GM12891 (cell line): ENCODE measurements around the gene XRRA1.

Source experiments
- POLR2A ChIP-seq: IDR thresholded peaks from 2 replicates; pipeline ENCODE4 v1.6.1; 2011; ENCODE audit warnings: low read depth, low read length, control low read depth
- POLR2AphosphoS5 ChIP-seq: IDR thresholded peaks from 2 replicates; pipeline ENCODE4 v1.6.1; 2011; ENCODE audit warnings: low read depth, low read length, control low read depth
- POU2F2 ChIP-seq: IDR thresholded peaks from 2 replicates; pipeline ENCODE4 v1.6.1; 2011; ENCODE audit warnings: low read depth, mild to moderate bottlenecking, control low read depth, low read length, moderate library complexity
- TAF1 ChIP-seq: IDR thresholded peaks from 2 replicates; pipeline ENCODE4 v1.6.1; 2011; ENCODE audit warnings: low read depth, low read length, control low read depth

DNA sequence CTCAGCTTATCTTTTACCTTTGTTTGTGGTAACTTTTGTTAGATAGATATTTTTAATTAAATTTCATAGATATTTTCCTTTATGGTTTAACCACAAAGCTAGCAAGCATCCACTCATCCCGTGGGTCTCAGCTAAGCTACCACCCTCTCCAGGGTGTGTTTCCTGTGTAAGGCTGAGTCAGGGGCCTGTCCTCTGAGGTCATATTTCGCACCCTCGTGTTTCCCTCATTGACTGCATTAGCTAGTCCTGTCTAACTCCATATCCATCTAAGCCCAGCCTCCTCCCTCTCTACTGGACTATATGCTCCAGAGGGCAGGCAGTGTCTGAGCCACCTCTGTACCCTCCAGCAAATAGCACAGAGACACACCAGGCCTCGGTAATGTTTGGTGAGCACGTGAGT lies 16.7 kb downstream of the XRRA1 start:
- TF ChIP-seq POU2F2 (no peak), TAF1 (no peak), POLR2A (no peak), POLR2AphosphoS5 (no peak)
